HEK293 (cell line): Measurements from ENCODE around the gene STOX2.

ENCODE experiments used
- CTCF ChIA-PET: fragments of 350-600 bp; formaldehyde crosslinking; extraction: SDS; loops from one replicate; lab custom pipeline; 2021; ENCODE audit warnings: antibody characterized with exemption; lab: Yijun Ruan, JAX
- POLR2A ChIA-PET: fragments of 300-600 bp; formaldehyde crosslinking; extraction: SDS; loops from one replicate; lab custom pipeline; 2020; ENCODE audit warnings: antibody characterized with exemption, inconsistent platforms; lab: Yijun Ruan, JAX
- H3K27ac ChIP-seq: fragments of 200-500 bp; sonication (Bioruptor generic); 2 replicates; pipeline ENCODE4 v1.5.1; 2014; ENCODE audit warnings: low read depth, low read length, control low read depth, inconsistent platforms; ENCODE audit errors: extremely low read depth
- H3K36me3 ChIP-seq, 2 experiments: fragments of 200-500 bp in 1 of 2; sonication (Bioruptor generic) in 1 of 2; 1 replicate in 1 of 2; 2 replicates in 1 of 2; pipeline ENCODE4 v1.5.1; 2014 to 2017; ENCODE audit warnings: inconsistent platforms in 2 of 2, low read length in 2 of 2; ENCODE audit not compliant: control insufficient read depth in 2 of 2, insufficient read depth in 1 of 2
- H3K4me1 ChIP-seq: fragments of 200-500 bp; sonication (Bioruptor generic); 2 replicates; pipeline ENCODE4 v1.5.1; 2014; ENCODE audit warnings: mild to moderate bottlenecking, low read length, inconsistent platforms; ENCODE audit not compliant: control insufficient read depth, insufficient read depth
- H3K4me3 ChIP-seq: 2 replicates; pipeline ENCODE4 v1.5.1; 2011; ENCODE audit warnings: low read depth, mild to moderate bottlenecking, control low read depth, low read length, moderate library complexity
- H3K9me3 ChIP-seq: fragments of 200-500 bp; sonication (Bioruptor generic); 2 replicates; pipeline ENCODE4 v1.5.1; 2014; ENCODE audit warnings: low read depth, low read length, inconsistent platforms; ENCODE audit not compliant: control insufficient read depth, insufficient read depth
- HOXC10 ChIP-seq: sonication (generic); formaldehyde crosslinking; IDR thresholded peaks from 2 replicates; pipeline ENCODE4 v1.8.1; 2023; ENCODE audit warnings: mild to moderate bottlenecking, missing genetic modification reagents
- SALL2 ChIP-seq: fragments of 450-650 bp; formaldehyde crosslinking; IDR thresholded peaks from 2 replicates; pipeline ENCODE4 v1.5.0; 2017; ENCODE audit warnings: missing biosample characterization, mild to moderate bottlenecking, missing genetic modification characterization, borderline replicate concordance
- ZBTB48 ChIP-seq: fragments of 450-650 bp; formaldehyde crosslinking; IDR thresholded peaks from 2 replicates; pipeline ENCODE4 v1.5.1; 2016; ENCODE audit warnings: missing biosample characterization, missing genetic modification characterization
- ZFP69B ChIP-seq: fragments of 450-650 bp; formaldehyde crosslinking; IDR thresholded peaks from 2 replicates; pipeline ENCODE4 v1.5.1; 2016; ENCODE audit warnings: missing biosample characterization, missing genetic modification characterization
- ZNF132 ChIP-seq: fragments of 450-650 bp; formaldehyde crosslinking; IDR thresholded peaks from 2 replicates; pipeline ENCODE4 v1.5.1; 2017; ENCODE audit warnings: missing biosample characterization, missing genetic modification characterization, borderline replicate concordance
- ZNF138 ChIP-seq: fragments of 450-650 bp; formaldehyde crosslinking; IDR thresholded peaks from 2 replicates; pipeline ENCODE4 v1.5.1; 2016; ENCODE audit warnings: missing biosample characterization, missing genetic modification characterization, borderline replicate concordance
- ZNF157 ChIP-seq: fragments of 450-650 bp; formaldehyde crosslinking; IDR thresholded peaks from 2 replicates; pipeline ENCODE4 v1.5.1; 2016; ENCODE audit warnings: missing biosample characterization, missing genetic modification characterization
- ZNF16 ChIP-seq: fragments of 450-650 bp; formaldehyde crosslinking; IDR thresholded peaks from 2 replicates; pipeline ENCODE4 v1.5.1; 2016; ENCODE audit warnings: low read depth, missing biosample characterization, missing genetic modification characterization
- ZNF211 ChIP-seq: fragments of 450-650 bp; formaldehyde crosslinking; IDR thresholded peaks from 2 replicates; pipeline ENCODE4 v1.5.1; 2016; ENCODE audit warnings: low read depth, missing biosample characterization, missing genetic modification characterization
- ZNF23 ChIP-seq: fragments of 450-650 bp; formaldehyde crosslinking; IDR thresholded peaks from 2 replicates; pipeline ENCODE4 v1.5.1; 2016; ENCODE audit warnings: missing biosample characterization, missing genetic modification characterization, borderline replicate concordance
- ZNF26 ChIP-seq: fragments of 450-650 bp; formaldehyde crosslinking; IDR thresholded peaks from 2 replicates; pipeline ENCODE4 v1.5.1; 2016; ENCODE audit warnings: missing biosample characterization, missing genetic modification characterization
- ZNF302 ChIP-seq: fragments of 450-650 bp; formaldehyde crosslinking; IDR thresholded peaks from 2 replicates; pipeline ENCODE4 v1.5.1; 2016; ENCODE audit warnings: missing biosample characterization, missing genetic modification characterization, low read depth
- ZNF324 ChIP-seq: fragments of 450-650 bp; formaldehyde crosslinking; IDR thresholded peaks from 2 replicates; pipeline ENCODE4 v1.5.1; 2016; ENCODE audit warnings: missing biosample characterization, missing genetic modification characterization
- ZNF394 ChIP-seq: fragments of 450-650 bp; formaldehyde crosslinking; IDR thresholded peaks from 2 replicates; pipeline ENCODE4 v1.5.1; 2016; ENCODE audit warnings: missing biosample characterization, missing genetic modification characterization, mild to moderate bottlenecking, moderate library complexity, borderline replicate concordance
- ZNF600 ChIP-seq: fragments of 450-650 bp; formaldehyde crosslinking; IDR thresholded peaks from 2 replicates; pipeline ENCODE4 v1.5.1; 2016; ENCODE audit warnings: missing biosample characterization, missing genetic modification characterization
- ZNF623 ChIP-seq: fragments of 450-650 bp; formaldehyde crosslinking; IDR thresholded peaks from 2 replicates; pipeline ENCODE4 v1.5.1; 2016; ENCODE audit warnings: missing biosample characterization, missing genetic modification characterization
- ZNF660 ChIP-seq: fragments of 450-650 bp; IDR thresholded peaks from 2 replicates; pipeline ENCODE4 v1.5.1; 2018; ENCODE audit warnings: missing biosample characterization, mild to moderate bottlenecking, missing genetic modification characterization
- ZNF677 ChIP-seq: fragments of 450-650 bp; IDR thresholded peaks from 2 replicates; pipeline ENCODE4 v1.5.0; 2018; ENCODE audit warnings: missing biosample characterization, mild to moderate bottlenecking, missing genetic modification characterization, moderate library complexity
- ZNF768 ChIP-seq: fragments of 450-650 bp; formaldehyde crosslinking; IDR thresholded peaks from 2 replicates; pipeline ENCODE4 v1.5.1; 2018; ENCODE audit warnings: missing biosample characterization, mild to moderate bottlenecking, missing genetic modification characterization
- ZSCAN30 ChIP-seq: fragments of 450-650 bp; IDR thresholded peaks from 2 replicates; pipeline ENCODE4 v1.5.1; 2018; ENCODE audit warnings: missing biosample characterization, mild to moderate bottlenecking, missing genetic modification characterization, moderate library complexity
- TF ChIP-seq, protein P1 (sequence below): fragments of 450-650 bp; formaldehyde crosslinking; IDR thresholded peaks from 2 replicates; pipeline ENCODE4 v1.5.1; 2016; ENCODE audit warnings: missing biosample characterization, missing genetic modification characterization

Gene STOX2

DNA sequence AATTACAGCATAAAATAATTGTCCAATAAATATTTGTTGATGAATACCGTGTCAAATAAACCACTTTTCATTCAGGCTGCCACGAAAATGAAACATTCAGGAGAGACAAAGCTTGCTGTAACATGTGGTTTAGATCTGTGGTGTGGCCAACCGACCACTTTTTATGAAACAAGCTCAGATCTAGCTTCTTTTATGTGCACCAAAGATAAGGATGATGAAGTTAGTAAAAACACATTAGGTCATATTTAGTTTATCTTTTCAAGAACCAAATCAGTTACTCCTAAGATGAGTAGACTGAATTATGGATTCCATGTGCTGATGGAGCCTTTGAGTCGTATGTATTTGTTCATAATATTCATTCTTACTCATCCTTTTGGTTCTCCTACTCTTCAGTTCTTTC is 35.8 kb downstream of the STOX2 start:
- Histone ChIP-seq H3K9me3 (no peaks in the 10 kb centered on the region), H3K36me3 (no peaks in the 10 kb centered on the region; a peak in 1 of 3 replicates), H3K4me1 (0 out of 2 replicates have a peak, but pooled peaks cover 3% of the 10 kb centered on the region), H3K27ac (no peak overlapping the region)
- POLR2A ChIA-PET = no interaction called here
- TF ChIP-seq ZNF623 (no peak), ZNF660 (no peak), ZNF600 (no peak), ZNF26 (tag by site-specific recombination) (no peak), HOXC10 (no peak), ZNF677 (tag by site-specific recombination) (no peak), ZNF132 (tag by site-specific recombination) (no peak), ZBTB48 (tag by site-specific recombination) (no peak), ZNF138 (tag by site-specific recombination) (no peak), ZNF16 (tag by site-specific recombination) (no peak), ZNF23 (tag by site-specific recombination) (no peak), ZNF394 (tag by site-specific recombination) (no peak), ZNF302 (tag by site-specific recombination) (no peak), ZNF157 (tag by site-specific recombination) (no peak), ZNF211 (tag by site-specific recombination) (no peak), ZFP69B (tag by site-specific recombination) (no peak), SALL2 (no peak)
- TF ChIP-seq, protein P1, sequence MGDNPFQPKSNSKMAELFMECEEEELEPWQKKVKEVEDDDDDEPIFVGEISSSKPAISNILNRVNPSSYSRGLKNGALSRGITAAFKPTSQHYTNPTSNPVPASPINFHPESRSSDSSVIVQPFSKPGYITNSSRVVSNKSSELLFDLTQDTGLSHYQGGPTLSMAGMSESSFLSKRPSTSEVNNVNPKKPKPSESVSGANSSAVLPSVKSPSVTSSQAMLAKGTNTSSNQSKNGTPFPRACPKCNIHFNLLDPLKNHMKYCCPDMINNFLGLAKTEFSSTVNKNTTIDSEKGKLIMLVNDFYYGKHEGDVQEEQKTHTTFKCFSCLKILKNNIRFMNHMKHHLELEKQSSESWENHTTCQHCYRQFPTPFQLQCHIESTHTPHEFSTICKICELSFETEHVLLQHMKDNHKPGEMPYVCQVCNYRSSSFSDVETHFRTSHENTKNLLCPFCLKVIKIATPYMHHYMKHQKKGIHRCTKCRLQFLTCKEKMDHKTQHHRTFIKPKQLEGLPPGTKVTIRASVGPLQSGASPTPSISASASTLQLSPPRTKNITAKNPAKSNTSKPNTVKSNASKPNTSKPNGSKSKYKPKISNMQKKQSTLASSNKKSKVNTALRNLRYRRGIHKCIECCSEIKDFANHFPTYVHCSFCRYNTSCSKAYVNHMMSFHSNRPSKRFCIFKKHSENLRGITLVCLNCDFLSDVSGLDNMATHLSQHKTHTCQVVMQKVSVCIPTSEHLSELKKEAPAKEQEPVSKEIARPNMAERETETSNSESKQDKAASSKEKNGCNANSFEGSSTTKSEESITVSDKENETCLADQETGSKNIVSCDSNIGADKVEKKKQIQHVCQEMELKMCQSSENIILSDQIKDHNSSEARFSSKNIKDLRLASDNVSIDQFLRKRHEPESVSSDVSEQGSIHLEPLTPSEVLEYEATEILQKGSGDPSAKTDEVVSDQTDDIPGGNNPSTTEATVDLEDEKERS = no peak
- TF ChIP-seq, all 188 proteins: peak for 0
- CTCF ChIA-PET = no interaction called here
- no peak overlapping the region for H3K4me3 ChIP-seq

- H3K9me3 ChIP-seq = no peaks in the 10 kb centered on the region
- TF ChIP-seq ZNF324 (tag by site-specific recombination) (no peak), ZSCAN30 (peak; percentile 82; the same call in 1 of the 2 replicates), ZNF768 (tag by site-specific recombination) (no peak)
- no peak overlapping the region for H3K27ac ChIP-seq
- H3K4me1 ChIP-seq = 0 out of 2 replicates have a peak, but pooled peaks cover 3% of the 10 kb centered on the region
- no peaks in the 10 kb centered on the region; a peak in 1 of 3 replicates for H3K36me3 ChIP-seq
- POLR2A ChIA-PET = interaction anchor here (0.6 kb wide), 1 partner anchor 35 kb away, joined by 4 read pairs; no protein-coding TSS in a partner anchor
- no peak overlapping the region for H3K4me3 ChIP-seq
- CTCF ChIA-PET = interaction anchor here (0.7 kb wide), 1 partner anchor 17 kb away, joined by 6 read pairs; no protein-coding TSS in a partner anchor
Observed at GRCh38 chr4:183941964-183942363, 36.9 kb downstream of the STOX2 start.
